Thyroid gland (tissue), 4 donors: ENCODE results near the gene GPN2. TPM values are rescaled to one million over a fixed set of nuclear protein-coding genes. Genes with fewer than 3 reads are reported as not detected.

Experiments used
- DNase-seq, 2 donors: peaks; one replicate each; pipeline ENCODE4 v3.0.0-alpha.2; 2019
- H3K27ac ChIP-seq, 3 donors: fragments of 200-600 bp; sonication (generic); 1 replicate in 2 of 3; 2 replicates in 1 of 3; pipeline ENCODE4 v1.5.1; 2016 to 2019; ENCODE audit warnings: mild to moderate bottlenecking in 1 of 3, moderate library complexity in 1 of 3
- H3K27me3 ChIP-seq: fragments of 200-600 bp; sonication (generic); one replicate; pipeline ENCODE4 v1.5.1; 2019
- H3K36me3 ChIP-seq, 2 donors: fragments of 200-600 bp; sonication (generic); one replicate each; pipeline ENCODE4 v1.5.1; 2016 to 2019
- H3K4me1 ChIP-seq, 2 donors: fragments of 200-600 bp; sonication (generic); one replicate each; pipeline ENCODE4 v1.5.1; 2017 to 2019
- H3K4me3 ChIP-seq, 3 donors: fragments of 200-600 bp; sonication (generic); replicated peaks in 1 of 3; 1 replicate in 2 of 3; 2 replicates in 1 of 3; pipeline ENCODE4 v1.5.1; 2016; ENCODE audit warnings: mild to moderate bottlenecking in 1 of 3
- H3K9me3 ChIP-seq: fragments of 200-600 bp; sonication (generic); one replicate; pipeline ENCODE4 v1.5.1; 2017
- CTCF ChIP-seq, 6 experiments: fragments of 200-600 bp in 3 of 6; fragments of 450-650 bp in 3 of 6; sonication (generic) in 3 of 6; IDR thresholded peaks; one replicate each; pipeline ENCODE4 v1.5.1; 2016 to 2019; ENCODE audit warnings: antibody characterized with exemption in 6 of 6, mild to moderate bottlenecking in 2 of 6, inconsistent platforms in 1 of 6, moderate library complexity in 1 of 6
- POLR2A ChIP-seq, 2 donors: fragments of 450-650 bp; IDR thresholded peaks; one replicate each; pipeline ENCODE4 v1.6.1; 2017; ENCODE audit warnings: antibody characterized with exemption in 2 of 2, mild to moderate bottlenecking in 2 of 2, moderate library complexity in 1 of 2
- WGBS, 2 donors: methylation state at CpG; one replicate each; pipeline ENCODE4 v1.1.5; 2017; 5-methylcytosine and 5-hydroxymethylcytosine counted together
- intact Hi-C: fragments of 100-400 bp; cut with DNase I; formaldehyde crosslinking; loops from one replicate; pipeline ENCODE4 v1.15.1; 2023
- total RNA-seq, 4 donors: library from RNA; depleted of rRNA; stranded (reverse); fragments of >200 nt; gene quantifications; one replicate each; pipeline ENCODE4 v1.2.3, GENCODE V29; 2016

GPN2 gene
- total RNA-seq, 4 donors from 2014 or later, result 14.3 to 18.8 (median 16.4) TPM

- WGBS, 2 donors, result 91% methylated on average over 3 of the region's 3 CpGs
- Histone ChIP-seq H3K36me3 (peaks cover 4 to 25% of the 10 kb centered on the region in 2 donors), H3K9me3 (no peaks in the 10 kb centered on the region), H3K4me3 (no peak overlapping the region), H3K4me1 (no peaks in the 10 kb centered on the region), H3K27ac (no peak overlapping the region), H3K27me3 (no peaks in the 10 kb centered on the region)
- DNase-seq, result no peak
- no peak for TF ChIP-seq POLR2A (IDR thresholded peaks at IDR 0.05)
- no peak for TF ChIP-seq CTCF (IDR thresholded peaks at IDR 0.05)
- intact Hi-C loops, result no loop called here
Measured at GRCh38 chr1:26932531-26932930, 42.4 kb upstream of the GPN2 start.

GRCh38 chr1:26923711-26924110, 33.6 kb upstream of the GPN2 start:
- 94 to 98% methylated on average over 3 of the region's 3 CpGs for WGBS, 2 donors
- no peak for DNase-seq
- Histone ChIP-seq H3K36me3 (peaks cover 23 to 30% of the 10 kb centered on the region in 2 donors), H3K4me1 (peaks cover 13 to 19% of the 10 kb centered on the region in 2 donors), H3K9me3 (no peaks in the 10 kb centered on the region), H3K27ac (no peak overlapping the region), H3K4me3 (no peak overlapping the region), H3K27me3 (no peaks in the 10 kb centered on the region)
- TF ChIP-seq POLR2A (IDR thresholded peaks at IDR 0.05) (no peak), CTCF (IDR thresholded peaks at IDR 0.05) (no peak)
- intact Hi-C loops, result no loop called here

- peaks cover 13 to 19% of the 10 kb centered on the region in 2 donors for H3K4me1 ChIP-seq
Measured at GRCh38 chr1:26922901-26923300, 32.8 kb upstream of the GPN2 start.

GRCh38 chr1:26922431-26922729, 32.3 kb upstream of the GPN2 start:
- peaks cover 13 to 19% of the 10 kb centered on the region in 2 donors for H3K4me1 ChIP-seq
- H3K27ac ChIP-seq, result peak overlapping the region in 1 of 3 donors; percentile 100
- no peaks in the 10 kb centered on the region for H3K9me3 ChIP-seq
- intact Hi-C loops, result no loop called here
- H3K4me3 ChIP-seq, result peak overlapping the region; percentile 44 to 85 (median 79)
- peaks cover 23 to 30% of the 10 kb centered on the region in 2 donors for H3K36me3 ChIP-seq
- DNase-seq, result no peak
- H3K27me3 ChIP-seq, result no peaks in the 10 kb centered on the region
- 39 to 50% methylated on average over 6 of the region's 6 CpGs for WGBS, 2 donors
- TF ChIP-seq POLR2A (IDR thresholded peaks at IDR 0.05) (no peak), CTCF (IDR thresholded peaks at IDR 0.05) (no peak)

More at GRCh38 chr1:26922901-26923300, 32.8 kb upstream of the GPN2 start:
- no peak for TF ChIP-seq POLR2A (IDR thresholded peaks at IDR 0.05)
- TF ChIP-seq CTCF (IDR thresholded peaks at IDR 0.05), result no peak
- DNase-seq, result no peak
- intact Hi-C loops, result no loop called here
- Histone ChIP-seq H3K36me3 (peaks cover 23 to 30% of the 10 kb centered on the region in 2 donors), H3K9me3 (no peaks in the 10 kb centered on the region), H3K4me3 (no peak overlapping the region), H3K27ac (no peak overlapping the region), H3K27me3 (no peaks in the 10 kb centered on the region)
- WGBS, 2 donors, result 93 to 97% methylated on average over 3 of the region's 3 CpGs

- Histone ChIP-seq H3K27me3 (no peaks in the 10 kb centered on the region), H3K36me3 (peaks cover 22 to 28% of the 10 kb centered on the region in 2 donors)
Measured at GRCh38 chr1:26921540-26922430, 31.7 kb upstream of the GPN2 start, which contains the start of gene NUDC. Gene NUDC (plus strand): TSS chr1:26921743. CDS start chr1:26921849, 106 bp downstream.

More at GRCh38 chr1:26921540-26922430, 31.7 kb upstream of the GPN2 start, which contains the start of gene NUDC:
- peak within 1 kb of the TSS; percentile 44 to 85 (median 79) for H3K4me3 ChIP-seq
- intact Hi-C loops, result no loop called here
- TF ChIP-seq POLR2A (IDR thresholded peaks at IDR 0.05) (peak; percentile 37 to 95), CTCF (IDR thresholded peaks at IDR 0.05) (no peak)
- H3K27ac ChIP-seq, result peak within 1 kb of the TSS; percentile 49 to 100 (median 93)
- 1% methylated on average over 51 to 62 of the region's 83 CpGs for WGBS, 2 donors
- H3K4me1 ChIP-seq, result peaks cover 13 to 19% of the 10 kb centered on the region in 2 donors
- no peaks in the 10 kb centered on the region for H3K9me3 ChIP-seq
- DNase-seq, result peak; percentile 97 to 98
